Nephron progenitor cell (in vitro differentiated cells): ENCODE results near the gene MTURN.

Experiments
- DNase-seq: peaks from one replicate; pipeline ENCODE4 v3.0.0; 2021
- H3K27ac Mint-ChIP-seq: 2 replicates; pipeline ENCODE4 v1.8.0; 2021; ENCODE audit warnings: mild to moderate bottlenecking, moderate library complexity, mixed read lengths
- H3K27me3 Mint-ChIP-seq: 2 replicates; pipeline ENCODE4 v1.8.0; 2021; ENCODE audit warnings: mild to moderate bottlenecking, low read depth, mixed read lengths; ENCODE audit not compliant: poor library complexity
- H3K36me3 Mint-ChIP-seq: 2 replicates; pipeline ENCODE4 v1.8.0; 2021; ENCODE audit warnings: low read depth, mixed read lengths
- H3K4me1 Mint-ChIP-seq: 2 replicates; pipeline ENCODE4 v1.8.0; 2021; ENCODE audit warnings: mixed read lengths
- H3K4me3 Mint-ChIP-seq: 2 replicates; pipeline ENCODE4 v1.8.0; 2021; ENCODE audit warnings: mild to moderate bottlenecking, moderate library complexity, mixed read lengths
- H3K9me3 Mint-ChIP-seq: 2 replicates; pipeline ENCODE4 v1.8.0; 2021; ENCODE audit warnings: mild to moderate bottlenecking, moderate library complexity, mixed read lengths
- TF ChIP-seq, protein P1 (sequence below): fragments of 200-600 bp; sonication (generic); IDR thresholded peaks from 2 replicates; pipeline ENCODE4 v1.5.0; 2021; ENCODE audit warnings: antibody characterized with exemption

MTURN gene

DNA sequence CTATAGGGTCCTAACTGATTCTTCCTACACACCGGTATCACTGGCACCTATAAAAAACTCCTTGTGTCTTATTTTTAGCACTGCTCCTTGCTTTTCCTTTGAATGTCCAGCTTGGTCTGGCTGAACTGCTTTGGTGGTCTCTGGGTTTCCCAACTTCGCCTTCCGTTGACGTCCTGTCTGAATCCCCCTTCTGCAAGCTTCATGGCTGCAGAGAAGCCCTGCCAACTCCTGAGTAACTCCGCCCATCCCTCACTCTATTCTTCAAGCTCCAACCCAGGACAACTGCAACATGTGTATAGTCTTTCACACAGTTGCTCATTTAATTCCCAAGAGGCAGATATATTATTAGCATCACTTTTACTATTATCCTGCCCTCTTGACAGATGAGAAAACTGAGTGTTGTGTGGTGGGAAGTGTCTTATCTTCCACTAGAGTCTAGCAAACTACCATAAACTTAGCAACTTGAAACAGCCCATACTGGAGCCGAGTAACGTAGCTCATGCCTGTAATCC is 40.9 kb downstream of the MTURN start:
- Mint-ChIP-seq H3K36me3 (no peaks in the 10 kb centered on the region), H3K27ac (no peak overlapping the region), H3K4me1 (peaks cover 31% of the 10 kb centered on the region), H3K27me3 (no peaks in the 10 kb centered on the region), H3K4me3 (no peak overlapping the region), H3K9me3 (no peaks in the 10 kb centered on the region)
- TF ChIP-seq, protein P1, sequence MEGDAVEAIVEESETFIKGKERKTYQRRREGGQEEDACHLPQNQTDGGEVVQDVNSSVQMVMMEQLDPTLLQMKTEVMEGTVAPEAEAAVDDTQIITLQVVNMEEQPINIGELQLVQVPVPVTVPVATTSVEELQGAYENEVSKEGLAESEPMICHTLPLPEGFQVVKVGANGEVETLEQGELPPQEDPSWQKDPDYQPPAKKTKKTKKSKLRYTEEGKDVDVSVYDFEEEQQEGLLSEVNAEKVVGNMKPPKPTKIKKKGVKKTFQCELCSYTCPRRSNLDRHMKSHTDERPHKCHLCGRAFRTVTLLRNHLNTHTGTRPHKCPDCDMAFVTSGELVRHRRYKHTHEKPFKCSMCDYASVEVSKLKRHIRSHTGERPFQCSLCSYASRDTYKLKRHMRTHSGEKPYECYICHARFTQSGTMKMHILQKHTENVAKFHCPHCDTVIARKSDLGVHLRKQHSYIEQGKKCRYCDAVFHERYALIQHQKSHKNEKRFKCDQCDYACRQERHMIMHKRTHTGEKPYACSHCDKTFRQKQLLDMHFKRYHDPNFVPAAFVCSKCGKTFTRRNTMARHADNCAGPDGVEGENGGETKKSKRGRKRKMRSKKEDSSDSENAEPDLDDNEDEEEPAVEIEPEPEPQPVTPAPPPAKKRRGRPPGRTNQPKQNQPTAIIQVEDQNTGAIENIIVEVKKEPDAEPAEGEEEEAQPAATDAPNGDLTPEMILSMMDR: no peak
- DNase-seq: no peak

DNA sequence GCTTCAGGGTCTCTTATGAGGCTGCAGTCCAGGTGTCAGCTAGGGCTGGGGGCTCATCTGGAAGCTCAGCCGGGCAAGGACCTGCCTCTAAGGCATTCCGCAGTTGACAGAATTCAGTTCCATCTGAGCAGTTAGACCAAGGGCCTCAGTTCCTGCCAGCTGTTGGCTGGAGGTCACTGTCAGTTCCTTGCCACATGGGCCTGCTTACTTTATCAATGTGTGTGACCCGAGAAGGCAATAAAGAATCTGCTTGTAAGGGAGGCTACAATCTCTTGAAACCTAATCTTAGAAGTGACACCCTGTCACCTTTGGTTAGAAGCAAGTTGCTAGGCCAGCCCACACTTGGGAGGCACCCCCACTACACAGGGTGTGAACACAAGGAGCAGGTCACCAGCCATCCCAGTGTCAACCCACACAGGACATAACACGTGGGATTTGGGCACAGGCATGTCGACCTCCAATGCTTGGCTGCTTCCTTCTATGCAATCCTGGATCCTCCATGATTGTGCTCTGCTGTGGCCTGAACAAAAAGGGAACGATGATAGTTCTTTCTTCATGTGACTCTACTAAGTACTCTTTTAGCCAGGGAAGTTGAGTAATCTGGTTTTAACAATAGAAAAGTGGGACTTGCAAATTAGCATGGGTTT is 41.8 kb downstream of the MTURN start:
- H3K27ac Mint-ChIP-seq: no peak overlapping the region
- DNase-seq: peak; percentile 15
- no peaks in the 10 kb centered on the region for H3K27me3 Mint-ChIP-seq
- TF ChIP-seq, protein P1: no peak
- H3K4me3 Mint-ChIP-seq: no peak overlapping the region
- no peaks in the 10 kb centered on the region for H3K36me3 Mint-ChIP-seq
- H3K9me3 Mint-ChIP-seq: no peaks in the 10 kb centered on the region
- peaks cover 37% of the 10 kb centered on the region for H3K4me1 Mint-ChIP-seq

DNA sequence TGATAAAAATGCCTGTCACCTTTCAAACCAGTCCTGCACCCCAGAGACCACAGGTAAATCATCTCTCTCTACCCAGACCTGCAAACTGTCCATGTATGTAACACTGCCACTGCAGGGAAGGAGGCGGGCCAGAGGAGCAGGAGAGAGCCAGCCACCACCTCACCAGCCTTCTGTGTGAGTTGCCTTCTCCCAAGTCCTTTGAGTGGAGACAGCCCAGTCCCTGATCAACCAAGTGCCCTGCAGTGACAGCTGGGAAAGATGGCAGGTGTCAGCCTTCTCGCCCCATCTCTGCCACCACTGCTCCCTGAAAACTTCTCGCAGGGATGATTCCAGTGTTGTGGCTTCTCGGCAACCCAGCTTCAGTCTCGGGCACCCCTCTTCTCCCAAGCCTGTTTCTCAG is 42.4 kb downstream of the MTURN start:
- H3K9me3 Mint-ChIP-seq: no peaks in the 10 kb centered on the region
- no peaks in the 10 kb centered on the region for H3K36me3 Mint-ChIP-seq
- peaks cover 39% of the 10 kb centered on the region for H3K4me1 Mint-ChIP-seq
- H3K27me3 Mint-ChIP-seq: no peaks in the 10 kb centered on the region
- H3K4me3 Mint-ChIP-seq: no peak overlapping the region
- H3K27ac Mint-ChIP-seq: no peak overlapping the region
- TF ChIP-seq, protein P1: no peak
- DNase-seq: no peak

DNA sequence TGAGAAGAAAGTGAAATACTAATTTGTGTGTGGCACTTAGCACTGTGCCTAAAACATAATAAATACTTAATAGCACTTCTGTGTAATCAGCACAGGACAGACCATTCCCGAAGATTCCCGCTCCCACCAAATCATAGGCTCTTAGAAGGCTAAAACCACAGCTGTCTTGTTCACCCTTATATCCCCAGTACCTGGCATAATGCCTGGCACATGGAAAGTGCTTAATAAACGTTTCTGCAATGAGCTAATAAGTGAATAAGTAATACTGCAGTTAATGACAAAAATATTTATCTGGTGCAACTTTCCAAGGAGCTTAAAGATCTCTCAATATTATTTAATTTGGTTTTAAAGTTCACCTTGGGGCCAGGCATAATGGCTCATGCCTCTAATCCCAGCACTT is 43.2 kb downstream of the MTURN start:
- Mint-ChIP-seq H3K36me3 (no peaks in the 10 kb centered on the region), H3K27ac (no peak overlapping the region)
- TF ChIP-seq, protein P1: no peak

DNA sequence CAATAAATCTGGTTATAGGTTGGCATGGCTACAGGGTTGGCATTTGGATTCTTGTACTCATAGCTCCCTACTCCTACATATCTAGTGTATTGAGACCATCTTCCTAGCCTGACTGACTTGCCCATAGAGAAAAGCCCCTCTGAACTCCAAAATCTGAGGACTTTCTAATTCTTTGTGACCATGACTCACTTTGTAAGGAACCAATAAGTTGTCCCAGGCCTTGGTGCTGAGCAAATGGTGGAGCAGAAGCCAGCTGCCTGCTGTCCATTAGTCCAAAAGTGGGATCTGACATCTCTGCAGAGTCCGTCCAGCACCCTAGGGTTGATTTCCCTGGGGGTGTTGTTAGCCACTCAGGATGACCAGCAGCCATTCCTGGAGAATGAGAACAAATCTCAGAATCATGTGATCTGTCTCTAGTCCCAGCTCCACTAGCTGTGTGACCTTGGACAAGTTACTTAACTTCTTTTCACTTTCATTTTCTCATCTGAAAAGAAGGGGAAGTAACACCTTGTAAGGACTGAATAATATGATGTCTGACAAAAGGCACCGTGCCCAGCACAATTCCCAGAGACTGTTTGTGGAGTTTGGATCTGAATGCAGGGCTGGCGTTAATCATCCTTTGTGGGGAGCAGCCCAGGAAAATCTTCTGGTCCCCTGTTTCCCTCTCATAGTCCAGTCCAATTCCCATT is 44.1 kb downstream of the MTURN start:
- H3K4me1 Mint-ChIP-seq: peaks cover 33% of the 10 kb centered on the region
- peaks cover 5% of the 10 kb centered on the region for H3K9me3 Mint-ChIP-seq
- no peaks in the 10 kb centered on the region for H3K36me3 Mint-ChIP-seq
- H3K27me3 Mint-ChIP-seq: peaks cover 2% of the 10 kb centered on the region
- no peak overlapping the region for H3K27ac Mint-ChIP-seq
- no peak overlapping the region for H3K4me3 Mint-ChIP-seq
- DNase-seq: no peak
- TF ChIP-seq, protein P1: no peak

More for the DNA sequence above, 43.2 kb downstream of the MTURN start:
- DNase-seq: no peak
- Mint-ChIP-seq H3K27me3 (no peaks in the 10 kb centered on the region), H3K4me1 (peaks cover 39% of the 10 kb centered on the region), H3K9me3 (peaks cover 2% of the 10 kb centered on the region), H3K4me3 (no peak overlapping the region)
